Motor neuron (in vitro differentiated cells): ENCODE results near the gene PAX2. TPM values are rescaled to one million over a fixed set of nuclear protein-coding genes. Genes with fewer than 3 reads are reported as not detected.

Experiments
- ATAC-seq, 8 experiments: fragments of 200-7000 bp; cut with Tn5 transposase; replicated peaks in 6 of 8; 2 replicates each; pipeline ENCODE4 v1.8.0; 2021; ENCODE audit warnings: mild to moderate bottlenecking in 8 of 8, moderate library complexity in 8 of 8
- H3K27ac ChIP-seq, 2 donors: fragments of 250-450 bp; sonication (Bioruptor Pico); 2 replicates each; pipeline ENCODE4 v1.9.0; 2021; ENCODE audit warnings: antibody characterized with exemption in 2 of 2, mild to moderate bottlenecking in 2 of 2, moderate library complexity in 1 of 2
- H3K4me1 ChIP-seq, 2 donors: fragments of 250-450 bp; sonication (Bioruptor Pico); replicated peaks in 1 of 2; 2 replicates each; pipeline ENCODE4 v1.6.1; 2021; ENCODE audit warnings: antibody characterized with exemption in 2 of 2, mild to moderate bottlenecking in 2 of 2, moderate library complexity in 1 of 2
- H3K4me3 ChIP-seq, 5 donors: fragments of 250-450 bp; sonication (Bioruptor Pico); 2 replicates each; pipeline ENCODE4 v1.9.0; 2021; ENCODE audit warnings: antibody characterized with exemption in 5 of 5, mild to moderate bottlenecking in 5 of 5, moderate library complexity in 4 of 5
- WGBS, 10 experiments: fragments of 450-650 bp; shearing (Covaris generic); methylation state at CpG; one replicate each; pipeline ENCODE4 v1.0.0; 2022; 5-methylcytosine and 5-hydroxymethylcytosine counted together
- in situ Hi-C, 9 experiments: fragments of 400-800 bp; cut with MboI; loops; one replicate each; pipeline ENCODE4 v1.15.0; 2021; ENCODE audit warnings: low sequenced_read_pairs in 9 of 9, low pct_unique_long_range_greater_than_20kb in 2 of 9; ENCODE audit not compliant: unreplicated experiment in 9 of 9
- total RNA-seq, 8 experiments: library from RNA; unstranded; fragments of 300-600 nt; gene quantifications; 2 replicates each; pipeline versions ENCODE4 v1.2.3 to v1.2.4, GENCODE V29; 2022

PAX2 gene
- total RNA-seq, 8 experiments from 2014 or later = 0.13 to 2.2 (median 0.77) TPM; not detected in 1

GRCh38 chr10:100811261-100811660, 65.9 kb downstream of the PAX2 start:
- WGBS, 10 experiments = 67 to 100% (median 93%) methylated on average over 1 of the region's 1 CpG; no CpG with 5 or more reads in 6 of the 10 experiments
- ATAC-seq = no peak
- Histone ChIP-seq H3K4me3 (no peak overlapping the region), H3K4me1 (peaks cover 36 to 44% of the 10 kb centered on the region in 2 donors), H3K27ac (no peak overlapping the region)
- in situ Hi-C loops = no loop called here

- in situ Hi-C loops = no loop called here
- H3K4me1 ChIP-seq = peaks cover 31 to 39% of the 10 kb centered on the region in 2 donors
Measured at GRCh38 chr10:100811752-100812750, 66.7 kb downstream of the PAX2 start.

GRCh38 chr10:100812978-100813377, 67.6 kb downstream of the PAX2 start:
- 40 to 92% (median 76%) methylated on average over 2 to 6 of the region's 6 CpGs; no CpG with 5 or more reads in 2 of the 10 experiments for WGBS, 10 experiments
- no peak overlapping the region for H3K27ac ChIP-seq
- in situ Hi-C loops = no loop called here
- H3K4me1 ChIP-seq = peaks cover 21 to 29% of the 10 kb centered on the region in 2 donors
- H3K4me3 ChIP-seq = no peak overlapping the region
- ATAC-seq = peak in 3 of 8 experiments; percentile 40 to 64 (median 57)

More at GRCh38 chr10:100811752-100812750, 66.7 kb downstream of the PAX2 start:
- 0 to 94% (median 40%) methylated on average over 1 to 7 of the region's 16 CpGs; no CpG with 5 or more reads in 2 of the 10 experiments for WGBS, 10 experiments
- peak in 1 of 8 experiments; percentile 17 for ATAC-seq
- H3K4me3 ChIP-seq = no peak overlapping the region
- H3K27ac ChIP-seq = no peak overlapping the region

- WGBS, 10 experiments = 0 to 44% (median 0%) methylated on average over 1 to 2 of the region's 3 CpGs; no CpG with 5 or more reads in 5 of the 10 experiments
- in situ Hi-C loops = no loop called here
- H3K27ac ChIP-seq = no peak overlapping the region
- peaks cover 5 to 15% of the 10 kb centered on the region in 2 donors for H3K4me1 ChIP-seq
- no peak overlapping the region for H3K4me3 ChIP-seq
- no peak for ATAC-seq
Measured at GRCh38 chr10:100814751-100815474, 69.5 kb downstream of the PAX2 start.

- no peak for ATAC-seq
- peaks cover 5 to 15% of the 10 kb centered on the region in 2 donors for H3K4me1 ChIP-seq
- WGBS, 10 experiments = 8 to 100% (median 83%) methylated on average over 1 to 5 of the region's 6 CpGs; no CpG with 5 or more reads in 3 of the 10 experiments
- in situ Hi-C loops = no loop called here
- no peak overlapping the region for H3K4me3 ChIP-seq
- no peak overlapping the region for H3K27ac ChIP-seq
Measured at GRCh38 chr10:100816671-100817070, 71.3 kb downstream of the PAX2 start.

GRCh38 chr10:100817268-100817839, 72.0 kb downstream of the PAX2 start:
- peak in 6 of 8 experiments; percentile 33 to 67 (median 49) for ATAC-seq
- H3K4me3 ChIP-seq = no peak overlapping the region
- peaks cover 5 to 12% of the 10 kb centered on the region in 2 donors for H3K4me1 ChIP-seq
- 33 to 100% (median 45%) methylated on average over 1 to 3 of the region's 4 CpGs; no CpG with 5 or more reads in 3 of the 10 experiments for WGBS, 10 experiments
- H3K27ac ChIP-seq = no peak overlapping the region
- in situ Hi-C loops = no loop called here

- H3K27ac ChIP-seq = no peak overlapping the region
- peaks cover 5 to 12% of the 10 kb centered on the region in 2 donors for H3K4me1 ChIP-seq
- ATAC-seq = no peak
- no peak overlapping the region for H3K4me3 ChIP-seq
- in situ Hi-C loops = no loop called here
- 22 to 100% (median 83%) methylated on average over 1 to 6 of the region's 6 CpGs; no CpG with 5 or more reads in 1 of the 10 experiments for WGBS, 10 experiments
Measured at GRCh38 chr10:100819424-100819823, 74.0 kb downstream of the PAX2 start.

GRCh38 chr10:100823194-100823593, 77.8 kb downstream of the PAX2 start:
- 0 to 100% (median 31%) methylated on average over 1 to 3 of the region's 3 CpGs; no CpG with 5 or more reads in 2 of the 10 experiments for WGBS, 10 experiments
- in situ Hi-C loops = no loop called here

GRCh38 chr10:100824886-100825285, 79.5 kb downstream of the PAX2 start:
- no peak overlapping the region for H3K27ac ChIP-seq
- peaks cover 14 to 18% of the 10 kb centered on the region in 2 donors for H3K4me1 ChIP-seq
- WGBS, 10 experiments = no CpG with 5 or more reads among the region's 3 CpGs
- peak in 1 of 8 experiments; percentile 1 for ATAC-seq
- in situ Hi-C loops = loop anchor here in 1 of 9 experiments (25.0 kb wide), 1 partner anchor 263 kb away; no protein-coding TSS in a partner anchor
- no peak overlapping the region for H3K4me3 ChIP-seq

More at GRCh38 chr10:100823194-100823593, 77.8 kb downstream of the PAX2 start:
- Histone ChIP-seq H3K4me3 (no peak overlapping the region), H3K27ac (no peak overlapping the region), H3K4me1 (peaks cover 9 to 14% of the 10 kb centered on the region in 2 donors)
- ATAC-seq = no peak

GRCh38 chr10:100825325-100825875, 80.0 kb downstream of the PAX2 start:
- H3K27ac ChIP-seq = no peak overlapping the region
- ATAC-seq = no peak
- no peak overlapping the region for H3K4me3 ChIP-seq
- peaks cover 14 to 18% of the 10 kb centered on the region in 2 donors for H3K4me1 ChIP-seq
- no CpG with 5 or more reads among the region's 2 CpGs for WGBS, 10 experiments
- in situ Hi-C loops = loop anchor here in 1 of 9 experiments (25.0 kb wide), 1 partner anchor 263 kb away; no protein-coding TSS in a partner anchor

GRCh38 chr10:100826031-100826651, 80.8 kb downstream of the PAX2 start:
- Histone ChIP-seq H3K4me1 (peaks cover 14 to 18% of the 10 kb centered on the region in 2 donors), H3K27ac (no peak overlapping the region), H3K4me3 (peak overlapping the region; percentile 34 to 54 (median 49))
- no peak for ATAC-seq
- in situ Hi-C loops = loop anchor here in 1 of 9 experiments (25.0 kb wide), 1 partner anchor 264 kb away; no protein-coding TSS in a partner anchor
- 10 to 13% methylated on average over 2 to 3 of the region's 27 CpGs; no CpG with 5 or more reads in 8 of the 10 experiments for WGBS, 10 experiments

- 4% methylated on average over 14 of the region's 41 CpGs; no CpG with 5 or more reads in 9 of the 10 experiments for WGBS, 10 experiments
- peak overlapping the region; percentile 34 to 54 (median 49) for H3K4me3 ChIP-seq
- in situ Hi-C loops = loop anchor here in 1 of 9 experiments (25.0 kb wide), 1 partner anchor 264 kb away; no protein-coding TSS in a partner anchor
- ATAC-seq = peak in 6 of 8 experiments; percentile 13 to 54 (median 39)
- no peak overlapping the region for H3K27ac ChIP-seq
- peaks cover 14 to 18% of the 10 kb centered on the region in 2 donors for H3K4me1 ChIP-seq
Measured at GRCh38 chr10:100826661-100826982, 81.2 kb downstream of the PAX2 start.
